SK-N-MC (cell line): ENCODE results near the gene SF3A1.

Experiments
- EZH2 ChIP-seq: fragments of 200-600 bp; sonication (generic); IDR thresholded peaks from one replicate; pipeline ENCODE4 v1.6.1; 2017; ENCODE audit warnings: antibody characterized with exemption
- POLR2AphosphoS5 ChIP-seq: IDR thresholded peaks from 2 replicates; pipeline ENCODE4 v1.6.1; 2012; ENCODE audit warnings: mild to moderate bottlenecking, low read depth, low read length, borderline replicate concordance

DNA sequence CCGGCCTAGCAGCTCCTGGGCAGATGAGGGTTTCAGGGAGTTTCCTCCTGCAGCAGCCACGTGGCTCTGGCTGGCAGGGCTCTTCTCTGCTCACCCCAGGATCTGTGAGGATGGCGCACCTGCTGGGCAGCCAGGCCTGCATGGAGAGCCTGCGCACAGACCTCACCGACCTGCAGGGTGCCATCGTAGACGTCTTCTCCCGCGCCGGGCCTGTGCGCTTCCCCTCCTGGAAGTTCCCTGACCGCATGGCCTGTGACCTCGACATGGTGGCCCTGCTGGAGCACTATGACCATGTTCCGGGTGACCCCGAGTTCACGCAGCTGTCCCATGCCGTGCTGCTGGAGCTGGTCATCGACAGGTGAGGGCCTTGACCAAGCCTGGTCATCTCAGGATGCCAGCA is 9.2 kb upstream of the SF3A1 start:
- TF ChIP-seq POLR2AphosphoS5, result no peak
- no peak for TF ChIP-seq EZH2
